NCI-H1092 (cell line): ENCODE data around the gene PANX2.
"Not testable (repeated sequence)": the region's sequence is repeated elsewhere in the genome, so short reads cannot be mapped to it uniquely, and the experiment has no call there.

Experiments used
- DNase-seq: peaks from one replicate; lab custom pipeline; 2025; lab: John Stamatoyannopoulos, UW

The PANX2 gene, protein sequence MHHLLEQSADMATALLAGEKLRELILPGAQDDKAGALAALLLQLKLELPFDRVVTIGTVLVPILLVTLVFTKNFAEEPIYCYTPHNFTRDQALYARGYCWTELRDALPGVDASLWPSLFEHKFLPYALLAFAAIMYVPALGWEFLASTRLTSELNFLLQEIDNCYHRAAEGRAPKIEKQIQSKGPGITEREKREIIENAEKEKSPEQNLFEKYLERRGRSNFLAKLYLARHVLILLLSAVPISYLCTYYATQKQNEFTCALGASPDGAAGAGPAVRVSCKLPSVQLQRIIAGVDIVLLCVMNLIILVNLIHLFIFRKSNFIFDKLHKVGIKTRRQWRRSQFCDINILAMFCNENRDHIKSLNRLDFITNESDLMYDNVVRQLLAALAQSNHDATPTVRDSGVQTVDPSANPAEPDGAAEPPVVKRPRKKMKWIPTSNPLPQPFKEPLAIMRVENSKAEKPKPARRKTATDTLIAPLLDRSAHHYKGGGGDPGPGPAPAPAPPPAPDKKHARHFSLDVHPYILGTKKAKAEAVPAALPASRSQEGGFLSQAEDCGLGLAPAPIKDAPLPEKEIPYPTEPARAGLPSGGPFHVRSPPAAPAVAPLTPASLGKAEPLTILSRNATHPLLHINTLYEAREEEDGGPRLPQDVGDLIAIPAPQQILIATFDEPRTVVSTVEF

DNA sequence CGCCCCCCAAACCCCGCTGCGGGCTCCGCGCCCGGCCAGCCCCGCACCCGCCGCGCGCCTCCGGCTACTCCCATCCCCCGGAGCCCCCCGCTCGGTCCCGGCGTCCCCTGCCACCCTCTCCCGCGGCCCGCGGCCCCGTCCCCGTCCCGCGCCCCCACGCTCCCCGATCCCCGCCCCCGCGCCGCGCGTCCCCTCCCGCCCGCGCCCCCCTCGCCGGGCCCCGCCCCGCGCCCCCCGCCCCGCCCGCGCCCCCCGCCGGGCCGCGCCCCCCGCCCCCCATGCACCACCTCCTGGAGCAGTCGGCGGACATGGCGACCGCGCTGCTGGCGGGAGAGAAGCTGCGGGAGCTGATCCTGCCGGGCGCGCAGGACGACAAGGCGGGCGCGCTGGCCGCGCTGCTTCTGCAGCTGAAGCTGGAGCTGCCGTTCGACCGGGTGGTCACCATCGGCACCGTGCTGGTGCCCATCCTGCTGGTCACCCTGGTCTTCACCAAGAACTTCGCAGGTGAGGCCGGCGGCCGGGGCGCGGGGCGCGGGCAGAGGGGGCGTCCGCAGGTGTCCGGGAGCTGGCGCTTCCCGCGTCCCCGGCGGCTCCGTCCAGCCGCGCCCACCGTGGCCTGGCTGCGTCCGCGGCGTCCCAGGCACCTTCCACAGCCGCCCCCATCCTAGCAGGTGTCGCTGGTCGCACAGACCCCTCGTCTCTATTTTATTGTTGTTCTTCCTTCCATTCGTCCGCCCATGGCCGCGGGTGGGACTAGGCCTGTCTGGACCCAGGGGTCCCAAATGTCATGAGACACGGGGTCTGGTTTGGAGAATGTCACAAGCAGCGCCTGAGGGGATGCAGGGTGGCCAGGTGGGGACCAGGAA lies at the start of gene PANX2:
Gene PANX2 (plus strand): TSS at position 279 of the 866 bp plus-strand sequence. CDS start 0 bp downstream, at position 279.
- no peak for DNase-seq

DNA sequence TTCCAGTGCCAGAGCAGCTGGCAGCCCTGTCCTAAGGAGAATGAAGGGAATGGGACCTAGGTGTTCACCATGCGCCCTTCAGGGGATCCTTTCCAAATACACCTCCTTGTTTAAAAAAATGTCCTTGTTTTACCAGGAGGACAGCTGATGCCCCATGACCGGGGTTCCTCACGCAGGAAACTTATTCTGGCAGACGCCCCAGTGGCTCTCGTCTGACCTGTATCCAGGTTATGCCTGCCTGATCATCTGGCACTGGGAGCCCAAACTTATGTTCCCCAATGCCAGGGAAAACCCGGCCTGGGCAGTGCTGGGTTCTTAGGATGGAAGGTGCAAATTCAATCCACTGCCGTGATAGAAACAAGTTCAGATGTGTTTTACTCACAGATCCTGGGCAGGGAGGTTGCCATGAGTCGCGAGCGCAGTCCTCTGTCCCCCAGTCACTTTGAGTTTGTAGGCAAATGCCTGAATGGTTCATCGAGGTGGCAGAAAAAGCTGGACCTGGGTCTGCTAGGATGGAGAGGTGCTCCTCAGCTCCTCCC lies 49.3 kb upstream of the PANX2 start:
- no peak for DNase-seq

DNA sequence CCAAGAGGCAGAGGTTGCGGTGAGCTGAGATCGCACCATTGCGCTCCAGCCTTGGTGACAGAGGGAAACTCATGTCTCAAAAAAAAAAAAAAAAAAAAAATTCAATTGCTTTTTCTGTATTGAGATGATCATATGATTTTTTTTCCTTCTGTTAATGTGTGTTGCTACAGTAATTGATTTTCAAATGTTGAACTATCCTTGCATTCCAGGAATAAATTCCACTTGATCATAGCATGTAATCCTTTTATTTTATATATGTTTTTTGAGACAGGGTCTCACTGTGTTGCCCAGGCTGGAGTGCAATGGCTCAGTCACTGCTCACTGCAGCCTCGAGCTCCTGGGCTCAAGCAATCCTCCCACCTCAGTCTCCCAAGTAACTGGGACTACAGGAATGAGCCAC lies 47.4 kb upstream of the PANX2 start:
- DNase-seq, result no peak

DNA sequence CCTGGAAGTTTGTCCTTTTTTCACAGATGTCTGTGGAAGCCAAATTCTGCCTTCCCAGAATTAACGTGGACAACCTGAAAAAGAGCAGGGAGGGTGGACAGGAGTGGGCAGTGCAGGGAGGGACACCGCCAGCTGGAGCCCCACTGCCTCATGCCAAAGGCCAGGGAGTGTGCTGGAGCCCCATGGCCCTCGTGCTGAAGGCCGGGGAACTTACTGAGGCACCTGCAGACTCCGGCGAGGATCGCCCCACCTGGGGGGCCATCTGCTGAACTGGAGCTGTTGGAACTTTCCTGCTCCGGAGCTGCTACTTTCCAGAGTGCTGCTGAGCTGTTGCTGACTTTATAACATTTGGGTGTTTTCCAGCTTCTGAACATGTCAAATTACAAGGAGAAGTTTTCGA lies 45.5 kb upstream of the PANX2 start:
- no peak for DNase-seq

DNA sequence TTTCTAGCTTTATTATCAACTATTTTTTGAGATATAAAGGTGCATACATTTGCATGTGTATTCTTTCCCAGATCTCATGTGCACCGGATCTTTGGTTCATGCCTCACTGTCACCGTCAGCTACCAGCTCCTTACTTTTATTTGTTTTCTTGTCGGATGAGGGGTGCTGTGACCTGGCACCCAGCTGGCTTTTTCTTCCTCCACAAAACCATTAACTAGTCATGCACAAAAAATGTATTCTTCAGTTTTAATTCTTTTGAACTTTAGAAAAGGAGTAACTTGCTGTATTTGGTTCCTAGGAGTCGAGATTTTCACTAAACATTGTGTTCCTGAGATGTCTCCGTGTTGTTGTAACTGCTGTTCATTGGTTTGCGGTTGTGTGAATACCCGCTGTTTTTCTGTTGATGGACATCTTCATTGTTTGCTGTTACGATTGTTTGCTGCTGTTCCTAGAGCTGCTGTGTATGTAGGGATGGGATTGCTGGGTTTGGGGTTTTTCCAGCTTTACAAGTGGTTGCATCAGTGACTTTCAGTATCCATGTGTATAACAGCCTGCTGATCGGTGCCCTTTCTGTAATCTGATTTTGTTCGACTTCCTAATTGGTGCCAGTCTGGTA lies 41.3 kb upstream of the PANX2 start:
- DNase-seq, result no peak

DNA sequence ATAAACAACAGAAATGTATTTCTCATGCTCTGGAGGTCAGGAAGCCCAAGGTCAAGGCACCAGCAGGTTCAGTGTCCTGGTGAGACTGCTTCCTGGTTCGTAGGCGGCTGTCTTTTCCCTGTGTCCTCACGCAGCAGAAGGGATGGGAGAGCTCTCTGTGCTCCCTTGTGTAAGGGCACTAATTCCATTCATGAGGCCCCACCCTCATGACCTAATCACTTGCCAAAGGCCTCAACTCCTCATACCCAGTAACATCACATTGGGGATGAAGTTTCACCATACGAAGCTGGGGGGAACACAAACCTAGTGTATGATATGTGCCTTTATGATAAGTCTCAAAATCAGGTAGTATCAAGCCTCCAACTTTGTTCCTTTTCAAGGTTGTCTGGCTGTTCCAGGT lies 38.6 kb upstream of the PANX2 start:
- DNase-seq, result no peak

DNA sequence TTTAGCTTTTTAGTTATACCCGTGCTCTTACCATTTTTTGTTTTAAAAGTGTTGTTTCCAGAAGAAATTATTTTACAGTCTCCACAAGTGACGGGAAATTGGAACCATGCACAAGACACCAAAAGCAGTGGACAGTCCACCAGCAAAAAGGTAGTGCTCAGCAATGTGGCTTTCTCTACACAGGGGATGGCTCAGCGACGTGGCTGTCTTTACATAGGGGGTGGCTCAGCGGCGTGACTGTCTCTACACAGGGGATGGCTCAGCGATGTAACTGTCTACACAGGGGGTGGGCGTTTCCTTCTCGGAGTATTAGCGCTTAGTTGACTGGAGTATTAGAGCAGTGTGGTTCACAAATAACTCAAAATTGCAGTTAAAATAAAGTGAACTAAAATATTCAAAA lies 36.0 kb upstream of the PANX2 start:
- no peak for DNase-seq

DNA sequence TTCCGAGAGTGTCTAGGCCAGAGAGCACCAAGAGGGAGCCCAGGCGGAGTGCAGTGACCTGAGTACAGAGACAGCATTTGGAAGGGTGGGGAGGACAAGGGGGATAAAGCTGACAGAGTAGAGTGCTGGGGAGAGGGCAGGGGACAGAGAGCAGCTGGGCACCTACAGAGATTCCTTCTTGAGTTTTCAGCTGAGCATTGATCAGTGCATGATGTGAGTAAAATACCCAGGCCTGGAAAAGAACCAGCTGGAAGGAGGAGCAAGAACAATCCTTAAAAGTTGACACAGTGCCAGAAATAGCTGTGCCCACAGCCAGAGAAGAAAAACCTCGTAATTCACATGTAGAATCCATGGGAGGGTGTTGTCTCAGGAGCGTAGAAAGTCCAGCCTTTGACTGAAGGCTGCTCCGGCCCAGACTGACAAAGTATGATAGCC lies 33.9 kb upstream of the PANX2 start:
- no peak for DNase-seq

DNA sequence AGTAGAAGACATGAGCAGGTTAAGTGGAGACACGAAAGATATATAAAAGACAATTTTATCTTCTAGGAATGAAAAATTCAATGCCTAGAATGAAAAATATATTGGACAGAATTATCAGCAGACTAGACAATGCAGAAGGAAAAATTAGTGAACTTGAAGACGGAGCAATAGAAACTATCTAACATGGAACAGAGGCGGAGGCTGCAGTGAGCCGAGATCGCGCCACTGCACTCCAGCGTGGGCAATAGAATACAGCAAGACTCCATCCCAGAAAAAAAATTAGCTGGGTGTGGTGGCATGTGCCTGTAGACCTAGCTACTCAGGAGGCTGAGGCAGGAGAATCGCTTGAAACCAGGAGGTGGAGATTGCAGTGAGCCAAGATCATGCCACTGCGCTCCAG lies 33.3 kb upstream of the PANX2 start:
- DNase-seq, result not testable (repeated sequence)

DNA sequence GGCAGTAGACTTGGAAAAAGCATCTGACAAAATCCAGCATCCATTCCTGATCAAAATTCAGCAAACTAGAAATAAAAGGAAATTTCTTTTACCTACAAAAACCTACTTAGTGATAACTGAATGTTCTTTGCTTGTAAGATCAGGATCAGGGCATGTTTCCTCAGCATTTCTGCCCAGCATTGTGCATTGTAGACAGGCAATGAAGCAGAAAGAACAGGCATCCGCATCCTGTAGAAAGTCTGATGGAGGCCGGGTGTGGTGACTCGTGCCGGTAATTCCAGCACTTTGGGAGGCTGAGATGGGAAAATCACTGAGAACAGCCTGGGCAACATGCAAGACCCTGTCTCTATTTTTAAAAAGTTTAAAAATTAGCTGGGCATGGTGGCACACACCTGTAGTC lies 32.5 kb upstream of the PANX2 start:
- DNase-seq, result no peak

DNA sequence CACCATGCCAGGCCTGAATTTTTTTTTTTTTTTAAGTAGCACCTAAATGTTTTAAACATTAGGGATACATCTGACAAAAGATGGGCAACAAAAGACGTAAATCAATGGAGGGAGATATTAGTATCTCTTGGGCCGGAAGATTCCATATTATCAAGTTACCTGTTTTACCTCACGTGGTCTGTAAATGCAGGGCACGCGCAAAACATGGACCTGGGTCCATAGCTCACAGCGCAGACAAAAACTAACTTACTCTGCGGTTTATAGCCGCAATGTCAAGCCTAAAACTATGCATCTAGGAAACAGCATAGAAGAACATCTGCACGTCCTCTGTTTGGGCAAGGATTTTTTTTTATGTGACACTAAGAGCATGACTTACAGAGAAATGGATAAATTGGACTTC lies 31.5 kb upstream of the PANX2 start:
- no peak for DNase-seq

DNA sequence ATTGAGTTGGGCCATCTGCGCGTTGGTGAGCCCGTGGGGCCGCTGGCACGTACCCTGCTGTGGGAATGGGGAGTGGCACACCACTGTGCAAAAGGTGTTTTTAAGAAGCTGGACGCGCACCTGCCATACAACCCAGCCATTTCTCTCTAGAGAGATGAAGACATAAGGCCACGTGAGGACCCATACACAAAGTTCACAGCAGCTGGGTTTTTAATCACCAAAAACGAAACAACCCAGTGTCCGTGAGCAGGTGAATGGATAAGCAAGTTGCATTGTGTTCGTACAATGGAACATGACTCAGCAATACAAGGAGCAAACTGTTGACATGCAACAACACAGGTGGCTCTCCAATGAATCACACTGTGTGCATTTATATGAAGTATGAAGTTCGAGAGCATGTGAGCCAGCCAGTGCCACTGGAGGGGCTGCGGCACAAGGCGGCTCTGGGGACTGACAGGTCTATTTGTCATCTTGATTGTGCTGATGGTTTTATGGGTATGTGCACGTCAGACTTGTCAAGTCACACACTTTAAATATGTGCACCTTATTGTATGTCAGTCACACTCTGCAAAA lies 30.6 kb upstream of the PANX2 start:
- DNase-seq, result no peak

DNA sequence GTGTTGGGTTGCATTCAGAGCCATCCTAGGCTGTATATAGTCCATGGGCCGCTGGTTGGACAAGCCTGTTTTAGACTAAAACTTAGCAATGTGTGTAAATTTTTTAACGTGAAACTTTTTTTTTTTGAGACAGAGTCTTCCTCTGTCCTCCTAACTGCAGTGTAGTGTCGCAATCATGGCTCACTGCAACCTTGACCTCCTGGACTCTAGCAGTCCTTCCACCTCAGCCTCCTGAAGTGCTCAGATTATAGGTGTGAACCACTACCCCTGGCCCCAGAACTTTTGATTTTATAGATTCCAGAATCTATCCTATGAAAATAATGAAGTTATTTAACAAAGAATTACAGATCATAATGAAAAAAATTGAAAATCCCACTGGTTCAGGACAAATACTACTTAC lies 29.9 kb upstream of the PANX2 start:
- no peak for DNase-seq

DNA sequence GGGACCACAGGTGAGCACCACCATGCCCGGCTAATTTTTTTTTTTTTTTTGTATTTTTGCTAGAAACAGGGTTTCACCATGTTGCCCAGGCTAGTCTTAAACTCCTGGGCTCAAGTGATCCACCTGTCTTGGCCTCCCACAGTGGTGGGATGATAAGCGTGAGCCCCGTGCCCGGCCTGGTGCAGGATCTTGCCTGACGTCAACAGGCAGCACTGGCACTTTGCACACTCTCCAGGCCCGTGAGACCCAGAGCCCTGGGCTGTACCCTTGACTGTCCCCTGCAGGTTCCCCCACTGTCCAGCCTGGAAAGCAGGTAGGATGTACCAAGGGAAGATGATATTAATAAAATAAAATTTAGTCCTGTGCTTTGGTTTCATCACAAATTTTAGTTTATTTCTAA lies 29.1 kb upstream of the PANX2 start:
- DNase-seq, result no peak

DNA sequence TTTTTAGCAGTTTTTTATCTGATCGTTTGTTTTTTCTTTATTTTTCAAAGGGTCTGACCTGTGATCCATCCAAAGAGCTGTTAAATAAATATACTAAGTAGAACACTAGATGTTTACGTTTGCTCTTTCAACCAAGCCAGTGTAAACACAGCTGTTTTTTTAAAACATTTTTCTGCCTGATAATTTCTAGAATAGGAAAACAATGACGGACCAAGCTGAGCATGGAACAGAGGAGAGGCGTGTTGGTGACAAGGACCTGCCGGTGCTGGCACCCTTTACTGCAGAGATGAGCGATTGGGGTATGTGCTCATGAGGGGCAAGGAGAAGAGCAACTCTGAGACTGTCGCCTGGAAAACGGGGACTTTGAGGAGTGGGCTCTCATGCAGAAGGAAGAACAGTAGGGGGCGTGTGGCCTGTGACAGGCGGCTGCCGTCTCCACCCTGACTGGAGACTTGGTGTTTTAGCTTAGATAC lies 28.6 kb upstream of the PANX2 start:
- no peak for DNase-seq

DNA sequence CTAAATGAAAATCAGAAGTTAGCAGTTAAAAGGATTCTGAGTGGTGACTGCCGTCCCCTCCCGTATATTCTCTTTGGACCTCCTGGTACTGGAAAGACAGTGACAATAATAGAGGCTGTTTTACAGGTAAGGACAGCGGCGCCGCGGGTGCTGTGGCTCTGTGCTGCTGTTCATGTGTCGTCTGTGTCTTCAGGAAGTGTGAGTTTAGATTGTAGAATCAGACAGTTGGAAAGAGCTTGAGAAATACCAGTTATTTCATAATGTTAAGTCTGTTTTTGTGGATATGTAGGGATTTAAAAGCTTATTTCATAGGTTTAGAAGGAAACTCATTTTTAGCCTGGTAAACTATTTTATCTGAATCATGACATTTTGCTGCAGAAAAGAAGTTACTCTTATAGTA lies 27.4 kb upstream of the PANX2 start:
- DNase-seq, result no peak

DNA sequence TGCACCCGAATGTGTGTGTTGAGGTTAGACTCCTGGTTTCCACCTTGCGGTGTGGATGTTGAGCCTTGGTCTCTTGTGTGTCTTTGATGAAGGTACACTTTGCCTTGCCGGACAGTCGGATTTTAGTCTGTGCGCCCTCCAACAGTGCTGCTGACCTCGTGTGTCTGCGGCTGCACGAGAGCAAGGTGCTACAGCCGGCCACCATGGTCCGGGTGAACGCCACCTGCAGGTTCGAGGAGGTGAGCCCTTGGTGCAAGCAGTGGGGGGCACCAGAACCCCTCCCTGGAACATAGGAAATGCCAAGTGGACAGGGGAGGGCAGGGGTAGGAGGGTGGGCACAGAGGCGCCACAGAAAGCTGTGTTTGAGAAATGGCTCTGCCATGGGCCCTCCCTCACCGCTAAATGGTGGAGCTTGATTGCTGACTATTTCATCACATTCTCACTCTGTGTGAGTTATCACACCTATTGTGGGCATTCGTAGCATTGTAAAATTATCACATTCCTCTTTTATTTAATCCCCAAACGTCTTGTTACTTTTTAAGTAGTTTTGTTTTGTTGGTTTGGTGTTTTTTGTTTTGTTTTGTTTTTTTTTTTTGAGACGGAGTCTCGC lies 26.4 kb upstream of the PANX2 start:
- DNase-seq, result no peak

DNA sequence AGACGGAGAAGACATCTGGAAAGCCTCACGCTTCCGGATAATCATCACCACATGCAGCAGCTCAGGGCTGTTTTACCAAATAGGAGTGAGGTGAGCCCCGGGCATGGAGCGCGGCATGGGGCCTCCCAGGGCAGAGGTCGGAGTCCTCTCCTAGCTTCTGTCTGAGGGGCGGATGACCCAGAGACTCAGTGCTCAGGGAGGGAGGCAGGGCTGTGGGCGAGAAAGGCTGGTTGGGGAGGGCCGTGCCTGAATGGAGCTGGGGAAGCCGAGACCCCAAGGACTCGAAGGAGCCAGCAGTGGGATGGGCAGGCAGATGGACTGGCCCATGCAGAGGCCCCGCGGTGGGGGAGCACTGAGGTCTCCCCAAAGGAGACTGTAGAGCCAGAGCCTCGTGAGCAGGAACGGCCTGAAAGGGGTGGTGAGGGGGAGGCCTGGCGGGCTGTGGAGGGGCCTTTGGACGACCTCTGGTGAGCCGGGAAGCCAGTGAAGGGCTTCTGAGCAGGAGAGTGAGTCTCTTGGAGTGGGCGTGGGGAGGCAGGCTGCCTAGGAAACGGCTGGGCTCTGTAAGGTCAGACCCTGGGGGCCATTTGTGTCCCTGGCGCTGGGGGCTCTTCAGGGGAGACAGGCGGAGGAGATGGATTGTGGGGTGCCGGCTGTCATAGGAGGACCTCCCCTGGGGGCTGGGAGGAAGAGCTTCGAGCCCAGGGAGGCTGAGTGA lies 24.7 kb upstream of the PANX2 start:
- no peak for DNase-seq

DNA sequence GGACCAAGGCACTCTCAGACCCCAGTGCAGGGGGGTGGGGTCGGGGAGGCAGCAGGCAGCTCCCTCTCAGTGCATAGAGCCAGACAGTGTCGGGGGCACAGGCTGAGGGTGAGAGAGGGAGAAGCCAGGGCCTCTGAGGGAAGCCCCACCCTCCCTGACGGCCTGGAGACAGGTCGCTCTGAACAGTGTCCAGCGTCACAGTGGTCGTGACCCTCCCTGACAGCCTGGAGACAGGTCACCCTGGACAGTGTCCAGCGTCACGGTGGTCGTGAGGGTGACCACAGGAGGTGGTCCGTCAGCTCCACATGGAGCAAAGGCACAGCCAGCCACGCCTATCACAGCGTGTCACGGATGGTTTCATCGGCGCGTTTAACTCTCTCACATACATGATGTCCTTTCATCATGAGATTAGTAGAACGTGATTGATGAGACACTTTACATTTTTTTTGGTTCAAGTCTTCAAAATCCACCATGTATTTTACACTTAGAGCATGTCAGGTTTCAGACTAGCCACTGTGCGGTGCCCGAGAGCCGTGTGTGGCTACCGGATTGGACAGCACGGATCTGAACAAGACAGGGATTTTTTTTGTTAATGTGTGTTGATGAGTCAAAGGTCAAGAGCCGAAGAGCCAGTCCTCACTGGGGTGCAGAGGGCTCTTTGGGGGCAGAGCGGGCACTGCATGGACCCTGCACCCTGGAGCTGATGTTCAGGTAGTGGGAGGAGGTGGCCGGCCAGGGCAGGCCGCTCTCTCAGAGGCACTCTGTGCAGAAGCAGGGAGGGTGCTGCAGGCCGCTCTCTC lies 23.9 kb upstream of the PANX2 start:
- no peak for DNase-seq
